GM18505 (cell line): ENCODE data around the gene KLHL24.
"Not testable (repeated sequence)": the region's sequence is repeated elsewhere in the genome, so short reads cannot be mapped to it uniquely, and the experiment has no call there.

ENCODE experiments used
- ATAC-seq: cut with Tn5 transposase; IDR thresholded peaks from one replicate; pipeline ENCODE4 v1.9.1; 2021; ENCODE audit not compliant: unreplicated experiment
- POLR2A ChIP-seq: IDR thresholded peaks from 4 replicates; pipeline ENCODE4 v1.6.1; 2011; ENCODE audit warnings: borderline replicate concordance; ENCODE audit not compliant: insufficient read depth, insufficient read length; ENCODE audit errors: extremely low read depth

KLHL24 gene

DNA sequence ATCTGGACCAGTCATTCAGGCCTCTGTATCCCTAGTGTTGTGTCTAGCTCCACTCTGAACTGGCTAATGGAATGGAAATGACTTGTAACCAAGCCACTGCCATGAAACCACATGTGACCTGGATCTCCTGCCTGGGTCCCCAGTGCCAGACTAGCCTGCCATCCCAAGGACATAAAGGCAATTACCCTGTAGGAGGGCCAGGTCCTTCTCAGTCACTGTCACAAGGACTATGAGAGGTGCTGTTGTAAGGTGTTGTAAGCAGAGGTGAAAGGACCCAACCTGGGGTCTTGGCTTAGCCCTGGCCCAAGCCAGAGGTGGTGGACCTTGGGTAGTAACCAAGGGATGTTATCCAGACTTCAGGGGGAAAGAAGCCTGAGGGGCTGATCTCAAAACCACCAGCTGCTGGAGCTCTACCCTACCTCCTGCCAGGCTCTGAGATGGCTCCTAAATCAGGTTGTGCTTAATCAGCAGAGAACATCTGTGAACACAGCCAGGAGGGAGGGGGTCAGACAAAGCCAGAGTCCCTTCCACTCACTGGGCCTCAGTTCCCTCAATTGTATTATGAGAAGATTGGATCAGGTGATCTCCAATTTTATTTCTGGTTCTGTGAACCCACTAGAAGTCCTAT lies 15.7 kb upstream of the KLHL24 start:
- no peak for ATAC-seq
- TF ChIP-seq POLR2A: no peak

DNA sequence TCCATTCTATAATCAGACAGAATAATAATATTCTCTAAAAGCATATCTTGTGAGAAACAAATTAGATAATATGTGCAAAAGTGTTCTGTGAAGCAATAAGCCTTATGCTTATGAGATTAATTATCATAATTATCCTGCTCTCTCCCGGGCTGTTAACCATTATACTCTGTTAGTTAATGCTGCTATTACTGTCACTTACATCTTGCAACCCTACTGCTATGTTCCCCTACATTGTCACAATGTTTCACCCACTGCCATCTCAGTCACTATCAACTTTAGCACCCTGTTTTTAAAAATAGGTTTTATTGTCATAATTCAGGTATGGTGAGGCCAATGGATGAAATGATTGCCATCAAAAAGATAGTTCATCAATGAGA lies 15.2 kb upstream of the KLHL24 start:
- TF ChIP-seq POLR2A: no peak
- no peak for ATAC-seq

DNA sequence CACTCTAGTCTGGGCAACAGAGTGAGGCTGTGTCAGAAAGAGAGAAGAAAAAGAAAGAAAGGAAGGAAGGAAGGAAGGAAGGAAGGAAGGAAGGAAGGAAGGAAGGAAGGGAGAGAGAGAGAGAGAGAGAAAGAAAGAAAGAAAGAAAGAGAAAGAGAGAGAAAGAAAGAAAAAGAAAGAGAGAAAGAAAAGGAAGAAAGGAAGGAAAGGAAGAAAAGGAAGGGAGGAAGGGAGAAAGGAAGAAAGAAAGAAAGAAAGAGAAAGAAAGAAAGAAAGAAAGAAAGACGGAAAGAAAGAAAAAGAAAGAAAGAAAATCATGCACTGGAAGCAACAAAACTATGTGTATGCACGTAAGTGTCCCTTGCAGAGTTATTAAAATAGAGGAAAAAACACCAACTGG lies 12.9 kb upstream of the KLHL24 start:
- ATAC-seq: not testable (repeated sequence)

- no peak for TF ChIP-seq POLR2A
- ATAC-seq: no peak
Measured at GRCh38 chr3:183626877-183627594, 8.4 kb upstream of the KLHL24 start.

GRCh38 chr3:183629546-183630301 lies 5.7 kb upstream of the KLHL24 start:
- no peak for ATAC-seq
- no peak for TF ChIP-seq POLR2A

- no peak for TF ChIP-seq POLR2A
- ATAC-seq: no peak
Measured at GRCh38 chr3:183631715-183632114, 3.7 kb upstream of the KLHL24 start.

- ATAC-seq: not testable (repeated sequence)
Measured at GRCh38 chr3:183632725-183633124, 2.7 kb upstream of the KLHL24 start.

GRCh38 chr3:183634707-183635106 lies 716 bp upstream of the KLHL24 start:
- TF ChIP-seq POLR2A: no peak
- ATAC-seq: no peak

DNA sequence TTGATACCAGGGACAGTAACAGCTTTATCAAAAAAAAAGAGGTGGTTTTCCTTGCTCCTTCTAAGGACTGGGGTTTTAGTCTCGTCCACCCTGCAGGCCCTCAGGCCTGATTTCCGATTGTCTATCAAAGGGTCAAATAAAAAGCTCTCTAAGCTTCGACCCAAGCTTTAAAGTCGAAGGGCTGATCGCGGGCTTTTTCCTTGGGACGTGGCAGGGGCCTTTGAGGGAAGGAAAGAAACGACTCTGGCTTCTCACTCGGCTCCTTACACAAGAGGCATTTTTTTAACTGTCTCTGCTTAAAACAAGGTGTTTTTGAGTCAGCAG lies 354 bp upstream of the KLHL24 start:
- peak; percentile 0 for ATAC-seq
- TF ChIP-seq POLR2A: no peak

DNA sequence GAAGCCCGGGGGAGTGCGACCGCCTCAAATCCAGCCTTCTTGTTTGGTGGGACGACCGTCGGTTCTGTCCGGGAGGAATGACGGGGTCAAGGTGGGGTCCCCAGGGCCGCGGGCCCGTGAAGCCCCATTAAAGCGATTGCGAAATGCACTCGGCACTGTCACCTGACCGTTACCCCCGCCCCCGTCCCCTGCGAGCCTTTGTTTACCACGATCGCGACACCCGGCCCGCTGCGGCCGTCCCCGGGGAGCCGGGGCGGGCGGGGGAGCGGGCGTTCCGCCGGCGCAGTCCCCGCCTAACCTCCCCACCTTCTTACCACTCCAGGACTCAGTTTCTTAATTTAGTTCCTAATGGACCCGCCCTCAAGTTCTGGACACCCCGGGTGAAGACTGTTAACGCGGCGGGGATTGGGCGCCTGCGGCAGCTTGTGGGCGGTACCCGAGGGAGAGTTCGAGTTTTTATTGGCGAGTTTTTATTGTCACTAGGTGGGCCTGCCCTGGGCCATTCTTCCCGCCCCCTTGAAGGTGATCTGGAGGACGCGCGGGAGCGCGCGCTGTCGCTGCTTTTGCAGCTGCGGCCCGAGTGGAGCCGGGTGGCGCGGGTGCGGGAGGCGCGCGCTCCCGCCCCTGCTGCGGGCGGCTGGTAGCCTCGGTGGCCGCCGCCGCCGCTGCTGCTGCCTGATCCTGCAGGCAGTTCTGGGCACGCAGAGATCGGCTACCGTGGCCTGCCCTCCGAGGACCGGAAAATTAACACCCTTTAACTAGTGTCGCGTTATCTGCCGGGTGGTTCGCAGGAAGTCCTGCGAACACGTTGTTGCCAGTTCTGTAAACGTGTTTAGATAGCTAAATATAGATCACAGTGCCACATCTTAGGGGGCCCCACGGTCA lies 1.0 kb downstream of the KLHL24 start:
- ATAC-seq: peak; percentile 79
- peak; percentile 75 for TF ChIP-seq POLR2A

- no peak for ATAC-seq
- TF ChIP-seq POLR2A: no peak
Measured at GRCh38 chr3:183637106-183637486, 1.7 kb downstream of the KLHL24 start.

GRCh38 chr3:183637633-183638032 lies 2.2 kb downstream of the KLHL24 start:
- not testable (repeated sequence) for ATAC-seq

- no peak for TF ChIP-seq POLR2A
- ATAC-seq: no peak
Measured at GRCh38 chr3:183638101-183638852, 2.9 kb downstream of the KLHL24 start.

DNA sequence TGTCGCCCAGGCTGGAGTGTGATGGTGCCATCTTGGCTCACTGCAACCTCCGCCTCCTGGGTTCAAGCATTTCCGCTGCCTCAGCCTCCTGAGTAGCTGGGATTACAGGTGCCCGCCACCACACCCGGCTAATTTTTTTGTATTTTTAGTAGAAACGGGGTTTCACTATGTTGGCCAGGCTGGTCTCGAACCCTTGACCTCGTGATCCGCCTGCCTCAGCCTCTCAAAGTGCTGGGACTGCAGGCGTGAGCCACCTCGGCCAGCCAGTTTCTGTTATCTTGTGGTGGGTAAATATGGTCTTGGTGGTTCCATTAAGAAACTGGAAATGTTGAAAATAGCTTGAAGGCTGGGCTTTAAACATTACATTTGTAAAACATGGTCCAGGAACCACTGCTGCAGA lies 5.2 kb downstream of the KLHL24 start:
- not testable (repeated sequence) for ATAC-seq
